GM10266 (cell line): Measurements from ENCODE around the gene CARD6.

Source experiments
- DNase-seq: peaks from one replicate; pipeline ENCODE4 v3.0.0; 2012; ENCODE audit errors: extremely low spot score
- TF ChIP-seq, protein P1 (sequence below): IDR thresholded peaks from 2 replicates; pipeline ENCODE4 v1.5.1; 2012; ENCODE audit warnings: mild to moderate bottlenecking, low read depth; ENCODE audit not compliant: control insufficient read depth, insufficient read depth; ENCODE audit errors: missing control alignments

The CARD6 gene

GRCh38 chr5:40831346-40832210, 9.6 kb upstream of the CARD6 start:
- no peak for DNase-seq
- TF ChIP-seq, protein P1, sequence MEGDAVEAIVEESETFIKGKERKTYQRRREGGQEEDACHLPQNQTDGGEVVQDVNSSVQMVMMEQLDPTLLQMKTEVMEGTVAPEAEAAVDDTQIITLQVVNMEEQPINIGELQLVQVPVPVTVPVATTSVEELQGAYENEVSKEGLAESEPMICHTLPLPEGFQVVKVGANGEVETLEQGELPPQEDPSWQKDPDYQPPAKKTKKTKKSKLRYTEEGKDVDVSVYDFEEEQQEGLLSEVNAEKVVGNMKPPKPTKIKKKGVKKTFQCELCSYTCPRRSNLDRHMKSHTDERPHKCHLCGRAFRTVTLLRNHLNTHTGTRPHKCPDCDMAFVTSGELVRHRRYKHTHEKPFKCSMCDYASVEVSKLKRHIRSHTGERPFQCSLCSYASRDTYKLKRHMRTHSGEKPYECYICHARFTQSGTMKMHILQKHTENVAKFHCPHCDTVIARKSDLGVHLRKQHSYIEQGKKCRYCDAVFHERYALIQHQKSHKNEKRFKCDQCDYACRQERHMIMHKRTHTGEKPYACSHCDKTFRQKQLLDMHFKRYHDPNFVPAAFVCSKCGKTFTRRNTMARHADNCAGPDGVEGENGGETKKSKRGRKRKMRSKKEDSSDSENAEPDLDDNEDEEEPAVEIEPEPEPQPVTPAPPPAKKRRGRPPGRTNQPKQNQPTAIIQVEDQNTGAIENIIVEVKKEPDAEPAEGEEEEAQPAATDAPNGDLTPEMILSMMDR = no peak

GRCh38 chr5:40832345-40832744, 8.8 kb upstream of the CARD6 start:
- no peak for DNase-seq

DNA sequence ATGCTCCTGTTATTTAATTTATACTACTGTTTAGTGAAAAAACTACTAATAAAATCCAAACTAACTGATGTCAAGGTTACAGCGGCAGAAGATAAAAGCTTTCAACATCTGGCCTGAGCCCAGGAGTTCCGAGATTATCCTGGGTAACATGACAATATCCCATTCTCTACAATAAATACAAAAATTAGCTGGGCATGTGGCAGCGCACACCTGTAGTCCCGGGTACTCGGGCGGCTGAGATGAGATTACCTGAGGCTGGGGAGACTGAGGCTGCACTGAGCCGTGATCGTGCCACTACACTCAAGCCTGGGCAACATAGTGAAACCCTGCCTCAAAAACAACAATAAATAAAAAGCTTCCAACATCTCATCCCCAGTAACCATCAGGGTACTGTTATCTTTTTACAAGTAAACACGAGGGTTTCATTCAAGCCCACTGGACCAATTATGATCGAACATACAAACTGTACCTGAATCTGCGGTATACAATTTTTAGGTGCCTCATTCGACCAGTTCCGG, 7.4 kb upstream of the CARD6 start:
- DNase-seq = no peak
- TF ChIP-seq, protein P1 = no peak

More at GRCh38 chr5:40832345-40832744, 8.8 kb upstream of the CARD6 start:
- TF ChIP-seq, protein P1 = no peak

- TF ChIP-seq, protein P1 = no peak
- no peak for DNase-seq
Observed at GRCh38 chr5:40834391-40834848, 6.7 kb upstream of the CARD6 start.

DNA sequence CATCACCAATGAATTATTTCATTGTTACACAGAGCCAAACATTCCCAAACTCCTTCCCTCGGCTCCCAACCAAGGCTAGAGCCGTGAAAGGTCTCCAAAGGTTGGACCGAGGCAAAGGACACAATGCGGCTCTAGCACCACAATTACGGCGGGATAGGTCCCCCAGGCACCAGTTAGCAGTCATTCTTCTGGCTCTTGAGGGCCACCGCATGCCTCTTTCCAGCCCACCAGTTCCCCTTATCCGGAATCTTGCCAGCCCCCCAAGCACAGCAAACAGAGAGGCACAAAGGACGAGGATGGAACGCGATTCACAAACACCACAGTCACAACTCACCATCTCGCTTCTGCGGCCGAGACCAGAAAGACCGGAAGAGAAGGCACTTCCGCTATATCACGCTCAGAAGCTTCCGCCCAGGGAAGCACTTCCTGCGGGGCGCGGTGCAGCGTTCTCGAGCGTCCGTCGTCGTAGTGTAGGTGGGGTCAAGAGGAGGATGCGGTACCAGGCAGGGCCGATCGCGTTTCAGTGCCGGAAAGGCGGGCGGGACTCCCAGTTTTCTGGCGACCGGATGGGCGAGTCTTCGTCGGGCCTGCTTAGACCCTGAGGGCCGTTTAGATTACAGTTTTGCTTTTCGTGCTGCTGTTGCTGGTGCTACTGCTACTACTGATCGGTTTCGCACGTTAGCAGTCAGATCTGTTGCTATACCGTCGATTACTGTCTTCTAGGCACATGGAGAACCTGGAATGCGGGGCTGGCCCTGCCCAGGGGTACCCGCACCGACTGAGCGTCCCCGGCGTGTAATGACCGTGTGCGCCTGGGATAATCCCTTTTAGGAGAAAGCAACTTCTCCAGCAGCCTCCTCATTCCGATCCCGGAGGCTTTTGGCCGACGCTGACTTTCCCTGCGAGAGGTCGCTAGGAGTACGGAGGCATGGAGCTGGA, 6.0 kb upstream of the CARD6 start, which contains the start of gene RPL37:
TSS of gene RPL37 (minus strand) at position 374 of the 939 bp plus-strand sequence. CDS start at position 337, 37 bp downstream.
- TF ChIP-seq, protein P1 = no peak
- peak; percentile 86 for DNase-seq

- no peak for DNase-seq
- TF ChIP-seq, protein P1 = no peak
Observed at GRCh38 chr5:40838086-40838485, 3.1 kb upstream of the CARD6 start.
